Measurements from ENCODE around the gene MSS51.
"Not testable (repeated sequence)": the region's sequence is repeated elsewhere in the genome, so short reads cannot be mapped to it uniquely, and the experiment has no call there.

MSS51 gene

GRCh38 chr10:73413528-73414229 is 19.7 kb downstream of the MSS51 start, which contains the start of gene ANXA7:
Gene ANXA7 (minus strand): TSS chr10:73414058. CDS start chr10:73400856, 13,202 bp downstream.
- DNase-seq, result peak; percentile 82

GRCh38 chr10:73413108-73413527 is 20.2 kb downstream of the MSS51 start:
- DNase-seq, result peak; percentile 74

- no peak for DNase-seq
Measured at GRCh38 chr10:73410897-73411296, 22.5 kb downstream of the MSS51 start.

- DNase-seq, result no peak
Measured at GRCh38 chr10:73408978-73409521, 24.3 kb downstream of the MSS51 start.

- DNase-seq, result no peak
Measured at GRCh38 chr10:73408061-73408460, 25.3 kb downstream of the MSS51 start.

- DNase-seq, result no peak
Measured at GRCh38 chr10:73407495-73407894, 25.9 kb downstream of the MSS51 start.

- DNase-seq, result no peak
Measured at GRCh38 chr10:73406846-73407245, 26.5 kb downstream of the MSS51 start.

- DNase-seq, result no peak
Measured at GRCh38 chr10:73405556-73405955, 27.8 kb downstream of the MSS51 start.

- no peak for DNase-seq
Measured at GRCh38 chr10:73404690-73405089, 28.7 kb downstream of the MSS51 start.

- no peak for DNase-seq
Measured at GRCh38 chr10:73401636-73402035, 31.7 kb downstream of the MSS51 start.

- DNase-seq, result no peak
Measured at GRCh38 chr10:73399063-73399462, 34.3 kb downstream of the MSS51 start.

GRCh38 chr10:73398024-73398423 is 35.3 kb downstream of the MSS51 start:
- no peak for DNase-seq

- not testable (repeated sequence) for DNase-seq
Measured at GRCh38 chr10:73394325-73394724, 39.0 kb downstream of the MSS51 start.

- DNase-seq, result no peak
Measured at GRCh38 chr10:73388228-73388627, 45.1 kb downstream of the MSS51 start.

GRCh38 chr10:73386583-73386982 is 46.8 kb downstream of the MSS51 start:
- DNase-seq, result no peak

GRCh38 chr10:73379064-73379748 is 54.2 kb downstream of the MSS51 start:
- DNase-seq, result no peak

- DNase-seq, result no peak
Measured at GRCh38 chr10:73376679-73377078, 56.7 kb downstream of the MSS51 start.

Data from NCI-H510A treated with DMSO at 0.1 percent for 48 hours (cell line).